Kidney glomerular epithelial cell (primary cell): ENCODE data around the gene TERB1.
A peak's percentile ranks its signal among the peaks of the same experiment; 100 is the strongest.

Experiments
- DNase-seq: peaks from one replicate; lab custom pipeline; 2025; lab: John Stamatoyannopoulos, UW

TERB1 gene

DNA sequence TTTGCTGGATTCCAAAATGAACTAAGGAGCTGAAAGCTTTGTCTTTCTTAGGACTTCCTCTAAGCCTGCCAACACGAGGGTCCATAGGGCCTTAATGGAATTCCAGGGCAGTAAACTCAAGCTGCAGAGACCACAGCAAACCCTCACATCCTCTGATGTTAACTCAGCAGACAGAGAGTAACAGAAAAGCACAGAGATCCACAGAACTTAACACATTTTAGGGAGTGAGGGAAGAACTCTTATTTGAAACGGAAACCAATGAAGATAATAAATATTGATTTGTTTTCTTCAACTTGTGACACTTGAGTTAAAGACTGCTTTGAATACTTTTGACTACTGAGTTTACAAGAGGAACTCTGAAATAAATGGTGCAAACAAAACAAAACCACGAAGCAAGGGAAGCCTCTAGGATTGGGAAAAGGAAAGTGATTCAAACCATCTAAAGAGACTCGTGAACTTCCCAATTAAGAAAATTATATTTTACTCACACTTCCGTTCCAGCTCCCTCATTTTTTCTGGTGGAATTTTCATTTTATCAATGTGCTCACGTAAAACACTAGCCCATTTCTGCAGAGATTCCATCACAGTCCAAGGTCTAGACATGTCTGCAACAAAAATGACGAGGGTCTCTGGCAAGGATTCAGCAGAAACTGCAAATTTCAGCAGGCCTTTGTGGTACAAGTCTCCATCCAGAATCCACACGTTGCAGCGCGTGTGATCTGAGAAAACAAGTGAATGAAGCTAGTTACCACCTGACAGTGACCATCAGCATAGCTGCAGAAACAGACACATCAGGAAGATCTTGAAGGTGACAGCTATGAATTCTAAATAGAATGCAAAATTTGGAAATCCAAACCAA, 59.2 kb downstream of the TERB1 start:
- DNase-seq, result peak; percentile 59

DNA sequence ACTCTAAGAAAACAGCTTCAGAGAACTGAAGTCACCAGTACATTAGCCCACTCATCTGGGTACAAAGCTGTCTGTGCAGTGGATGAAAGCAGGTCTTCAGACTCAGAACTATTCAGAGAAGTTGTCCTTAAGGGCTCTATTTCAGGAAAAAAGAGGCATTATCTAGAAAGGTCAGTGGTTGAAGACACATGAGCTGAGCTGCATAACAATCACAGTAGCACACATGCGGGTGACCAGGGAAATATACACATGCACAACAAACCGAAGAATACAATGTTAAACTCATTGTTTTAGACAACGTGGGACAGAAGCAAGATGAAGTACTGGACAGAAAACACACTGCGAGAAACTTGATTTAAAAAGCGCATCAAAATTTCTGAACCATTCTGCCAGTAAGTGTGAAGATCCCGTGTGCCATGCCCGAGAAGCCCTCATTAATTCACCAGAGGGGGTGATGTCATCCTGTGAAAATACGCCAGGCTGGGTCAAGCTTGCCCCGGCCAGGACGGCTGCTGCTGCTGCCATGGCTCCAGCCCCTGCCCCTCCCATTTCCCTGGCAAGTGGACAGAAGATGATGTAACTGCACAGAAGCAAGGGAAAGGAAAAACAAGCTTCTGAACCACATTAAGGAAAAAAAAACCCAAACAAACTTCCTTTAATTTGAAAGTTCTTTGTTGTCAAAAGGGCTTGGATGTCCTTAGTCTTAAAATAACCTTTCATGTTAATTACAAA, 60.0 kb downstream of the TERB1 start:
- DNase-seq, result peak; percentile 86

DNA sequence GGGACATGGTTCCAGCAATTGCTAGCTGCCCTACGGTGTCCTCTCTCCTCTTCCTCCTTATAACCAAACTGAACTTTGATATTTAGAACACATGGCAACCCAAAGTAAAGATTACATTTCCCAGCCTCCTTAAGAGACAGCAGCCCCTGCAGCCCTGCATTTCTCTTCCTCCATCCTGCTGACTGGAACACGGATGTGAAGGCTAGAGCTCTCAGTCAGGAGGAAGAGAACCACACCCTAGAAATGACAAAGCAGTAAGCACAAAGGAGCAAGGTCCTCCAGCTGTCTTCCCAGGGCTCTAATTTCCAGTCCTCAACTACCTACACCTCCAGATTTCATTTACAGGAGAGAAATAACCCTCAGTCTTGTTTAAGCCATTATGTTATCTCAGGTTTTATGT, 60.9 kb downstream of the TERB1 start:
- DNase-seq, result no peak

DNA sequence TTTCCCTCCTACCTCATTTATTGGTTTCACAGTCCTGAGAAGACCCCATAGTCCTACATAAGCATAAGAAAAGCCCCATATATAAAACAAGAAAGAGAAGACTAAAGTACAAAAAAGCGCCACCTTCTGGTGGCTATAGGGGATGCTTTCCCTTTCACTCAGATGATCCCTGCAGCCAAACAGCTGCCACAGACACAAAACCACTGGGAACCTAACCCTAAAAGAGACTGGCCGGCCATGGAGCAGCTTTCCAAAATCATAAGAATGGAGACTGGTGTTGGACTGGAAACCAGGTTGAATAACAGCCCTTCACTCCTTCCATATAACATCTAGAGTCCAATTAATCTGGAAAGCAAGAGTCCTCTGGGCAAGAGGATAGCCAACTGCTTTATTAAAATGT, 61.4 kb downstream of the TERB1 start:
- peak; percentile 2 for DNase-seq

DNA sequence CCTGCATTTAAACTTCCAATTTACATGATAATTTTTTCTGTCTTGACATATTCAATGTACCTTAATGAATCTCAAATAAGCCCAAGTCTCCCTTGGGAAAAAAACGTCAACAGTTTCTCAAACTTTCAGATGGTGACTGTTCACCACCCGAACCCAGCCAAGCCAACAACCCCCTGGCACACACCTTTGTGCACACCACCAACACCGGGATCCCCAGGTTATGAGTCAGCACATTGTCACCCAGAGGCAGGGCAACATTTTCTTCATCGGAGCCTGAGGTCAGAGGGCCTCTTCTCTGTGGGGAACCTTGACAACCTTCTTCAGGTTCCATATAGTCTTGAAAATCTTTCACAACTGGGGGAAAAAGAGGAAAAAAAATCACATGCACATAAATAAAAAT, 65.5 kb downstream of the TERB1 start:
- DNase-seq, result no peak

DNA sequence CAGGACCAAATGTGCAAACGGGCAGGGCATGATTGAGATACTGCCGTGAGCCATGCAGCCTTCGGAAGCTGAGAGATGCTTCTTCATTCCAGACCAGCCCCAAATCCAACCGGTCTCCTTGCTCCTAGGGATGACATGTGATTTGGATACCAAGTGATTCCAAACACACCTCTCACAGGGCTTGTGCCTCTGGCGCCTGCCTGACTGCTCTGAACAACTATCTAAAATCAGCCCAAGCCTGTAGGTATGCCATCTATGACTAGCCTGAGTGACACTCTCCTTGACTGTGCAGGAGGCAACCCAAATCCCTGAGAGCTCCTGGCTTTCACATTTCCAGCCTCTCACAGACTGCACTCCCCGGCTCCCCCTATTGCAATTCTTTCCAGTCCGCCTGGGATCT, 70.3 kb downstream of the TERB1 start:
- DNase-seq, result no peak

DNA sequence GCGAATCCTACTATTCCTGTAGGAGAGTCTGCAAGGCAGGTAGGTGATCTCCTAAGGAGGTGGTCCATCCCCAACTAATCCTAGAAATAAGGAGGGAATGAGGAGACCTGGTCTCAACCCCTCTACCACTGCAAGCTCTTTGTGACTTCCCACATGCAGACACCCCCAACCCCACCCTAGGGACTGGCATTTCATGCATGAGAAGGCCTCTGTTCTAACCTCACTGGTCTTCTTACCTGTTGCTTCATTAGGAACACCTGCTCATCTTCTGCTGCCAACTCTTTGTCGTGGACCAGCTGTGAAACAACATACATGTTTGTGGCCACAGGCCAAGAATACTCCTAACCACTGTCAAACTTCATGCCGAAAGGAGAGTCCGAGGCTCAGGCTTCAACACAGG, 72.6 kb downstream of the TERB1 start:
- no peak for DNase-seq

DNA sequence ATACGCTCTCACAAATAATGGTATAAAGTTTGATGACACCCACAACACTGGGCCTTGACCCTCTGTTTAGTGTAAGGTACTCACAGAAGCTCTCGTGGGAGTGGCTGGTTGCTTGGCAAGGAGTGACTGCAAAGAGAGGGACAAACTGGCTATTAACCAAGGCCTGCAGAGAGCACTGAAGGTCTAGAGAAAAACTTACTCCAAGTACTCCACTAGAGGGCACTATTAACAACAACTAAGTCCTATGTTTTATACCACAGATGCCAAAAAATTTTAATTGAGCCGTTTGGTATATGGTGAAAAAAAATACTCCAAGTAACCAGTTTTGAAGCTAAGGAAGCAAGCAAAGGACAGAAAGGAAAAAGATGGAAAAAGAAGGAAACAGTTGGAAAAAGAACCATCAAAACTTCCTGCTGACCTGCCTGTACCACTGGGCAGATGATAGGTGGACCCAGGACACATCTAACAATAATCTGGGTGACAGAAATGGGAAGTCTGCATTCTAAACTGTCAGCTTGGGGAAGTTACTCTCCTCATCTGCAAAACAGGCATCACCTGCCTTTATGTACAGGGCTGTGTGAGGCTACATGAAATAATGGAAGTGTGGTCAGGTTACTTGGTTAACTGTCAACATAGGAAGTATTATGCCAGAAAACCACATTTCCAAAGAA, 73.1 kb downstream of the TERB1 start:
- DNase-seq, result peak; percentile 52

DNA sequence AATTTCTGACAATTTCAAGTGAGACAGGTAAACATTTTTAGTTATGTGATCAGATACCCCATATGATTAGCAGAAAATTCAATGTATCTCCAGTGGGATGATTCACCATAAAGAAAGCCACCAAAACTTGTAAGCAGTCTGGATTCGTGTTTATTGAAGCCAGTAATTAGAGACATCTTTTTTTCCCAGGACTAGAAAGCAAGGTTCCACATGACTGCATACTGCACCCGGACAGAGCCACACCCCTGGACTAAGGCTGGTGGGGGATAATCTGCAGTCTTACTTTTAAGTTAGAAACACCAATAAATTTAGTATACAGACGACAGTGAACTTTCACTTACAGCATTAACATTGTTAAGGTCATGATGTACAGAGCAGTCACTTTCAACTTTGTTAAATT, 80.6 kb downstream of the TERB1 start:
- peak; percentile 5 for DNase-seq

DNA sequence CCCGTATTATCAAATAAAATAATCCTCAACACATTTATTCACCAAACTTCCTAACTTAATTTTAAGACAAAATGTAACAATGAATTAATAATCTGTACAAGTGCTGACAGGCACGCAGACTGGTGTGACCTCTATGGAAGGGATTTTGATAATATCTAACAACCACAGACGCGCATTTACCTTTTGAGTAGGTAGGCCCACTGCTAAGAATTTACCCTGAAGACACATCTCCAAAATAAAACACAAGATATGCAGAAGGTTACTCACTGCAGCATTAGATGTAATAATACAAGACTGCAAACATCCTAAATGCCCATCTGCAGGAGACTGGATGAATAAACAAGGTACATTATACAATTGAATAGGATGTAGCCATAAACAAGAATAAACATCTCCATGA, 82.1 kb downstream of the TERB1 start:
- no peak for DNase-seq

DNA sequence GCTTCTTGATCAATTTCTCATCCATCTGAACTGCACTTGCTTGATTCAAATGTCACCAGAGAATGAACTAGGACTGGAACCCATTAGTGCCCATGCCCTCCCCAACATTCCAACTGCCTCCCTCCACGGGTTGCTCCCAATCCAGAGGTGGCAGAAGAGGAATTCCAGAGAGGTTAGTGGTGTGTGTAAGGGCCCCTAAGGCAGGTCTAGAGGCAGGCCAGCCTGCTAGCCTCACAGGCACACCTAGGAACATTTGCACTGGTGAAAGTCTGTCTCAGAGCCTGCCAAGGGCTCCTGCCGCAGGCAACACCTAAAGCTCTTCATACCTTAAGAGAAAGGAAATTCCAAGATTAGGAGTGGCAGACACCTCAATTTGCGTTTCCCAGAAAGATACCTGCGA, 83.6 kb downstream of the TERB1 start:
- DNase-seq, result no peak

DNA sequence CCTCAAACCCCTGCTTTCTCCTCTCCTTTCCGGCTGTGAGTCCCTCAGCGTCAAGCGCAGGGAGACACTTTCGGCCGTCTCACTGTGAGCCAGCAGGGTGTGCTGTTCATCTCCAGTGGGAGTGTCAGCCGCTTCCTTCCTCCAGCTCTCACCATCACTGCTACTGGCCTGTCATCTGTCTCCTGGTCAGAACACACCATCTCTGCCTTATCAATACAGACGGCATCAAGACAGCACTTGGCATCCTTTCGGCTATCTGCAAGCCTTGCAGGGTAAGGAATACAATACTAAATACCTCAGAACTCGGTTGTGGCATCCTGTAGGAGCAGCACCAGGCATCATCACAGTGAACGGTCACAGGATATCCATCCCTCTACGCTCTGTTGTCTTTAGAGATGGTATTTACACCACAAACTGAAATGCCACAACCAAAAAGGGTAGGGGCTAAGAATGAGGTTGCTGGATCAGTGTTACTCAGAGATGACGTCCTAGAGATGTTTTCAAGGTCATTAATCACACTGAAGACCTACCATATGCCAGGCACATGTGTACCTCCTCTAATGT, 84.2 kb downstream of the TERB1 start:
- DNase-seq, result peak; percentile 3

DNA sequence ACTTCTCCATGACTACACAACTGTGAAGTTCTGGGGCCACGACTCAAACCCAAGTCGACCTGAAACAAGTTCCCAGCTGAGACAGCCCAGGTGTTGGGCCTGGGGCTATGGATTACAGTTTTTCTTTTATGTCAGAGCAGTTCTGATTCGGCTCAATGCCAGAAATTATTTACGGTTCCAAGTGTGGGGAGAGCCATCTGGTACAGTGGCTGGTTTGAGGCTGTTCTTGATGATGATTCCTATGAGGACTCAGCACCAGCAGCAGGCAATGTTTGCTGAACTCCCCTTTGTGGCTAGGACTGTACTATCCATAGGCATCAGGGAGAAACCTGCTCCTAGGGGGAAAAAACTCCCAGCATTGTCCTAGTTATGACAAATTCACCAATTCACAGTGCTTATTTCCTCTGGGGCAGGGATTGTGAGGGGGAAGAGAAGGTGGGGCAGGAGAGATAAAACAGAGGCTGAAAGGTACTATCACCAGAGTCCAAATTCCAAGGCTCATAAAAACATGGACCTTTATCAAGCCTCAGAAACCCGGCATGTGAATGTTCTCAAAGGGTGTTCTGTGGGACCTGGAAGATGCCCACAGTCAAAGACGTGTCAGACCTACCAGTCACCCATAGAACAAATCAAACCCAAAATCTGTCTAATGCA, 86.6 kb downstream of the TERB1 start:
- DNase-seq, result no peak

DNA sequence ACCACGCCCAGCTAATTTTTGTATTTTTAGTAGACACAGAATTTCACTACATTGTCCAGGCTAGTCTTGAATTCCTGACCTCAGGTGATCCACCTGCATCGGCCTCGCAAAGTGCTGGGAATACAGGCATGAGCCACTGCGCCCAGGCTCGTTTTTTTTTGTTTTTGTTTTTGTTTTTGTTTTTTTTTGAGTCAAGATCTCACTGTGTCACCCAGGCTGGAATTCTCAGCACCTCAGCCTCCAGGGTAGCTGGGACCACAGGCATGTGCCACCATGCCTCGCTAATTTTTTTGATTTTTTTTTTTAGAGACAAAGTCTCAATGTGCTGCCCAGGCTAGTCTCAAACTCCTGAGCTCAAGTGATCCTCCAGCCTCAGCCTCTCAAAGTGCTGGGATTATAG, 87.3 kb downstream of the TERB1 start:
- DNase-seq, result no peak

DNA sequence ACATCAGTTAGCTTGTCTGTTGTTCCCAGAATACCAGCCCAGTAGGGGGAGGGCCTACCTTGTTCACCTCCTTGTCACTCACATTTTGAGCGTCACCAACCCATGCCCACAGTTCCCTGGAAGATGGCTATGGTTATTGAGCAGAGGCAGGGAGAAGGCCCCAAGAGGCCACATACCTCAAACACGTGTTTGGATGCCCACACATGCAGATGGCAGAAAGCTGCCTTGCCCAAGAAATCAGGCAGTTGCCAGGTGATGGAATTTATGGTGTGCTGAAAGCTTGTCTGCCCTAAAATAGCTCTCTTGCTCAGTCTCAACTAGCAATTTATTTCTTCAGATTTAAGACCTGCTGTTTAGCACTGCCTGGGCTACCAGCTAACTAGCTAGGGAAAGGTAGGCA, 88.3 kb downstream of the TERB1 start:
- no peak for DNase-seq

DNA sequence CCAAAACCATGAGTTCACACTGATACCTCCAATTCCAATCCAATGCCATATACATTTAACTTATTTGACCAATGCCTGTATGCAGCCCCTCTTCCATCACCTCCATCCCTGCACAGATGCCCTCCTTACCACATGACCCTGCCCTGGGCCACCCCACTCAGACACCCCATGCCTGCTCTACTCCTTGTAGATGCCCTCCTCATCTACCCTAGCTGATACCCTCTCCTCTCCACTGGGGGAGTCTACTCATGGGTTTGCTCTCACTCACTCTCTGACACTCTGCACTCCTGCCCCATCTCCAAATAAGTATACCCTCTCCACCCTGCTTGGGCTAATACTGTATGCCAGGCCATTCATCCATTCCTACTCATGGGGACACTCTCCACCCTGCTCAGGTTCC, 88.9 kb downstream of the TERB1 start:
- no peak for DNase-seq

DNA sequence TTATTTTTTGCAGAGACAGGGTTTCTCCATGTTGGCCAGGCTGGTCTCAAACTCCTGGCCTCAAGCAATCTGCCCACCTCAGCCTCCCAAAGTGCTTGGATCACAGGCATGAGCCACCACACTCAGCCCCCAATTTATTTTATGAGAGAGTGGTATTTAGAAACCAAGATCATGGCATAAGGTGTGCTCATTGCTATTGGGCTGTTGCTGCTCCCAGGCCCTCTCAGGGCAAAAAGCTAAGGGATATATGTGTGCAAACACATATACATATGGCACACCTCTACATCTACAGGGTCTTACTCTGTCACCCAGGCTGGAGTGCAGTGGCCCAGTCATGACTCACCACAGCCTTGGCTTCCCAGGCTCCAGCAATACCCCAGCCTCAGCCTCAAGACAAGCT, 89.8 kb downstream of the TERB1 start:
- DNase-seq, result no peak

DNA sequence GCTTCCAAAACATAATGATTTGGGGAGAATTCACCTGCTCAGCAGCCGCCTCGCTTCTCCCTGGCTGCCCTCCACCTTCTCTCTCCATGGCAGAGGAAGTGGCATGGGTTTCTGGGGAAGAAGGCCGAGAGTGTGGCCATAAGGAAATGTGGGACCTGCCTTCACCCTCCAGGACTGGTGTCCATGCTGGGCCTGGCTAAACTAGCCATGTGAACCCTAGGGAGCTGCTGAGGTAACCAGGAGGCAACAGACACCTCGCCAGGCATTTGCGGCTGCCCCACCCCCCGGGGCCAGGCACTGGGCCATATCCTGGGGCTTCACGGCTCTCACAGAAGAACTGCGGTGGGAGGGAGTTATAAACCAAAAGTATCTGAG, 94.9 kb downstream of the TERB1 start:
- DNase-seq, result no peak

DNA sequence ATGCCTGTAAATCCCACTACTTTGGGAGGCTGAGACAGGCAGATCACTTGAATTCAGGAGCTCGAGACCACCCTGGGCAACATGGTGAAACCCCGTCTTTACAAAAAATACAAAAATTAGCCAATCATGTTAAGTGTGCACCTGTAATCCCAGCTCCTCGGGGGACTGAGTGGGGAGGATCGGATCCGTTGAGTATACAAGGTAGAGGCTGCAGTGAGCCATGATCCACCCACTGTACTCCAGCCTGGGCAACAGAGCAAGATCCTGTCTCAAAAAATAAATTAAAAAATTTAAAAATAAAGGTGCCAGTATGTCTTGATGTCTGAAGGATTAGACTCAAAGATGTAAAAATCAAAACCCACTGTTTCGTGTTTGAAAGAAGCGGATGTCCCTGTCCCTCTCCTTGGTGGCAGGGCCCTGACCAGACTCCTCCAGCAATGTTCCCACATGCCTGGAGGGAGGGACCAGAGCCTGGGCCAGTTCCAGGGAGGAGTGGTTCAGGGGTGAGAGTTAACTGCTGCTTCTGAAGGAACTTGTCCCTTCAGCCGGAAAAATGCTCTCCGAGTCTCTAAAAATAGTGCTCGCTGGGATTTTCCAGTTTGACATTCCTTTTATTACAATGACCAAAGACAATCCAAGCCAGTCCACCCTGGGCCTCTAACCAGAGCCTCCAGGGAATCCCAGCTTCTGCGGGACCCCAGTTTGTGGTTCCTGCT, 95.4 kb downstream of the TERB1 start:
- DNase-seq, result no peak
